GM12874 (cell line): ENCODE measurements around the gene FRMD1.

Source experiments
- CTCF ChIP-seq: IDR thresholded peaks from 2 replicates; pipeline ENCODE4 v1.5.1; 2011; ENCODE audit warnings: low read depth, mild to moderate bottlenecking, control low read depth, low read length, moderate library complexity; ENCODE audit not compliant: insufficient read depth

The FRMD1 gene

GRCh38 chr6:168053957-168054471, 25.0 kb downstream of the FRMD1 start:
- no peak for TF ChIP-seq CTCF

- TF ChIP-seq CTCF: no peak
Observed at GRCh38 chr6:168053086-168053956, 25.7 kb downstream of the FRMD1 start.

GRCh38 chr6:168052291-168052891, 26.6 kb downstream of the FRMD1 start:
- TF ChIP-seq CTCF: no peak

- TF ChIP-seq CTCF: no peak
Observed at GRCh38 chr6:168051648-168052047, 27.4 kb downstream of the FRMD1 start.

- TF ChIP-seq CTCF: no peak
Observed at GRCh38 chr6:168050881-168051586, 28.0 kb downstream of the FRMD1 start.

GRCh38 chr6:168050225-168050880, 28.7 kb downstream of the FRMD1 start:
- no peak for TF ChIP-seq CTCF

- TF ChIP-seq CTCF: no peak
Observed at GRCh38 chr6:168049706-168050224, 29.2 kb downstream of the FRMD1 start.
